Stomach (tissue), 9 donors: ENCODE results near the gene DPP6. TPM values are rescaled to one million over a fixed set of nuclear protein-coding genes. Genes with fewer than 3 reads are reported as not detected.

ENCODE experiments used
- DNase-seq, 2 donors: peaks; one replicate each; pipeline versions ENCODE4 v3.0.0 to v3.0.0-alpha.2; 2013 to 2019
- H3K27ac ChIP-seq, 5 donors: fragments of 200-600 bp in 4 of 5; sonication (generic) in 4 of 5; one replicate each; pipeline ENCODE4 v1.5.1; 2013 to 2019; ENCODE audit warnings: mild to moderate bottlenecking in 1 of 5, moderate library complexity in 1 of 5
- H3K27me3 ChIP-seq, 3 donors: fragments of 200-600 bp; sonication (generic); one replicate each; pipeline ENCODE4 v1.5.1; 2017 to 2019; ENCODE audit warnings: mixed run types in 1 of 3
- H3K36me3 ChIP-seq, 4 donors: fragments of 200-600 bp; sonication (generic); 1 replicate in 3 of 4; 2 replicates in 1 of 4; pipeline ENCODE4 v1.5.1; 2016 to 2019
- H3K4me1 ChIP-seq, 4 donors: fragments of 200-600 bp; sonication (generic); one replicate each; pipeline ENCODE4 v1.5.1; 2016 to 2019
- H3K4me3 ChIP-seq, 4 donors: fragments of 200-600 bp; sonication (generic) in 3 of 4; one replicate each; pipeline ENCODE4 v1.5.1; 2016 to 2019; ENCODE audit warnings: mild to moderate bottlenecking in 1 of 4
- H3K9me3 ChIP-seq, 4 donors: fragments of 200-600 bp; sonication (generic); one replicate each; pipeline ENCODE4 v1.5.1; 2016 to 2019
- EP300 ChIP-seq: sonication (generic); formaldehyde crosslinking; IDR thresholded peaks from one replicate; pipeline ENCODE4 v1.6.1; 2017; ENCODE audit warnings: antibody characterized with exemption
- POLR2A ChIP-seq, 4 donors: fragments of 450-650 bp; IDR thresholded peaks; one replicate each; pipeline ENCODE4 v1.6.1; 2016; ENCODE audit warnings: antibody characterized with exemption in 4 of 4, control low read depth in 2 of 4, mild to moderate bottlenecking in 1 of 4, moderate library complexity in 1 of 4
- POLR2AphosphoS5 ChIP-seq, 3 donors: sonication (generic); formaldehyde crosslinking; IDR thresholded peaks; one replicate each; pipeline ENCODE4 v1.6.1; 2016; ENCODE audit warnings: antibody characterized with exemption in 3 of 3
- WGBS, 5 donors: extraction: QIAGEN DNeasy Blood & Tissue Kit in 3 of 5; methylation state at CpG; one replicate each; pipeline versions ENCODE4 v1.1.5 to v1.1.7; 2013 to 2018; 5-methylcytosine and 5-hydroxymethylcytosine counted together
- intact Hi-C: fragments of 100-400 bp; cut with DNase I; formaldehyde crosslinking; loops from one replicate; pipeline ENCODE4 v1.15.1; 2023; ENCODE audit warnings: low total_unique reads
- polyA plus RNA-seq, 3 donors: library from polyadenylated mRNA; stranded (reverse); fragments of 200-250 nt; gene quantifications; one replicate each; pipeline ENCODE4 v1.2.3, GENCODE V29; 2013
- total RNA-seq, 5 donors: library from RNA; depleted of rRNA; stranded (reverse); fragments of >200 nt; gene quantifications; one replicate each; pipeline versions ENCODE4 v1.1.0 to v1.2.3, GENCODE V29; 2014 to 2016
- TF ChIP-seq, protein P1 (sequence below), 7 experiments: fragments of 450-650 bp in 4 of 7; fragments of 200-600 bp in 3 of 7; sonication (generic) in 3 of 7; IDR thresholded peaks; one replicate each; pipeline ENCODE4 v1.5.1; 2016 to 2019; ENCODE audit warnings: antibody characterized with exemption in 7 of 7, control low read depth in 2 of 7, mild to moderate bottlenecking in 1 of 7
- donor health status: healthy with polysubstance abuse.
- donor health status: Bipolar disorder and iron deficiency.
- donor health status: healthy.

DPP6 gene
- total and polyA plus RNA-seq, 8 donors = 0.15 to 29.8 (median 4.9) TPM

DNA sequence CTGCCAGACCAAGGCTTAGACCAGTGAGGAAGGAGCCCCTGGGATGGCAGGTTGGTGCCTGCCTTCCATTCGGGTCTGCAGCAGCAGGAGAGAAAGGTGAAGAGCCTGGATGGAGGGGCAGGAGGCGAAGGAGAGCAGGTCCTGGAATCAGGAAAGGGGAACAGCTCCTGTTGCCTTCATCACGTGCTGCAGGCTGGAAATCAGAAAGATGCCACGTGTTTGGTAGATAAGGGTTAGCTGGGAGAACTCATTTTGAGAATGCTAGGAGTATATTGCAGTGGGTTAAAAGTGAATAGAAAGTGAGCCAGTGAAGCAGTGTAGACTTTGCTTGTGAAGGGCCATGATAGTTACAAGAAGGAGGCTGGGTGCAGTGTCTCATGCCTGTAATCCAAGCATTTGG lies 579.0 kb downstream of the DPP6 start:
- TF ChIP-seq POLR2AphosphoS5 (IDR thresholded peaks at IDR 0.05) (no peak), EP300 (no peak), POLR2A (IDR thresholded peaks at IDR 0.05) (no peak)
- TF ChIP-seq, protein P1, sequence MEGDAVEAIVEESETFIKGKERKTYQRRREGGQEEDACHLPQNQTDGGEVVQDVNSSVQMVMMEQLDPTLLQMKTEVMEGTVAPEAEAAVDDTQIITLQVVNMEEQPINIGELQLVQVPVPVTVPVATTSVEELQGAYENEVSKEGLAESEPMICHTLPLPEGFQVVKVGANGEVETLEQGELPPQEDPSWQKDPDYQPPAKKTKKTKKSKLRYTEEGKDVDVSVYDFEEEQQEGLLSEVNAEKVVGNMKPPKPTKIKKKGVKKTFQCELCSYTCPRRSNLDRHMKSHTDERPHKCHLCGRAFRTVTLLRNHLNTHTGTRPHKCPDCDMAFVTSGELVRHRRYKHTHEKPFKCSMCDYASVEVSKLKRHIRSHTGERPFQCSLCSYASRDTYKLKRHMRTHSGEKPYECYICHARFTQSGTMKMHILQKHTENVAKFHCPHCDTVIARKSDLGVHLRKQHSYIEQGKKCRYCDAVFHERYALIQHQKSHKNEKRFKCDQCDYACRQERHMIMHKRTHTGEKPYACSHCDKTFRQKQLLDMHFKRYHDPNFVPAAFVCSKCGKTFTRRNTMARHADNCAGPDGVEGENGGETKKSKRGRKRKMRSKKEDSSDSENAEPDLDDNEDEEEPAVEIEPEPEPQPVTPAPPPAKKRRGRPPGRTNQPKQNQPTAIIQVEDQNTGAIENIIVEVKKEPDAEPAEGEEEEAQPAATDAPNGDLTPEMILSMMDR (IDR thresholded peaks at IDR 0.05) = no peak
- DNase-seq = no peak
- Histone ChIP-seq H3K27ac (no peak overlapping the region), H3K4me1 (no peaks in the 10 kb centered on the region), H3K27me3 (peaks cover 0 to 10% (median 0%) of the 10 kb centered on the region in 3 donors), H3K4me3 (no peak overlapping the region), H3K9me3 (peaks cover 0 to 15% (median 9%) of the 10 kb centered on the region in 4 donors), H3K36me3 (no peaks in the 10 kb centered on the region)
- WGBS, 5 donors = 53 to 60% (median 56%) methylated on average over 4 of the region's 4 CpGs
- intact Hi-C loops = no loop called here

DNA sequence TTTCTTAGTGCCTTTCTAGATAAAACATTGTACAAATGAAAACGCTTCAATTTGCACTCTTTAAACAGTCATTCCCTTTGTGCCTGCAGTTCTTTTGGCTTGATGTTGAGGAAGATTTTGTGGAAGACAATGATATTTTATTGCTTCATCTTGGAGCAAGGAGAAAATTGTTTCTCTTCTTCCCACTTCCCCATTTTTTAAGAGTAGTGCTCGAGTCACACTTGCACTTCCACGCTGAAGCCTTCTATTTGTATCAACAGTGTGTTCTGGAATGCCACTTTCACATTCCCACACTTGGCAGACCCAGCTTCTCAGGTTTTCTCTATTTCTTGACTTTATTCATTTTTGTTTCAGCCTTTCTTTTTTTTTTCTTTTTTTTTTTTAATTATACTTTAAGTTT lies 581.4 kb downstream of the DPP6 start:
- Histone ChIP-seq H3K9me3 (peaks cover 0 to 21% (median 13%) of the 10 kb centered on the region in 4 donors), H3K4me1 (no peaks in the 10 kb centered on the region), H3K4me3 (no peak overlapping the region), H3K36me3 (no peaks in the 10 kb centered on the region), H3K27ac (no peak overlapping the region), H3K27me3 (peaks cover 0 to 10% (median 0%) of the 10 kb centered on the region in 3 donors)
- intact Hi-C loops = no loop called here
- no peak for DNase-seq
- 57 to 86% (median 80%) methylated on average over 3 of the region's 3 CpGs for WGBS, 5 donors
- no peak for TF ChIP-seq POLR2A (IDR thresholded peaks at IDR 0.05)
- TF ChIP-seq, protein P1 (IDR thresholded peaks at IDR 0.05) = no peak
- no peak for TF ChIP-seq POLR2AphosphoS5 (IDR thresholded peaks at IDR 0.05)
- no peak for TF ChIP-seq EP300

- DNase-seq = no peak
- WGBS, 5 donors = 61 to 77% (median 67%) methylated on average over 8 to 9 of the region's 9 CpGs
- Histone ChIP-seq H3K4me1 (no peaks in the 10 kb centered on the region), H3K4me3 (no peak overlapping the region), H3K27me3 (no peaks in the 10 kb centered on the region), H3K9me3 (peaks cover 0 to 21% (median 13%) of the 10 kb centered on the region in 4 donors), H3K27ac (no peak overlapping the region), H3K36me3 (no peaks in the 10 kb centered on the region)
- TF ChIP-seq, protein P1 (IDR thresholded peaks at IDR 0.05) = no peak
- no peak for TF ChIP-seq POLR2A (IDR thresholded peaks at IDR 0.05)
- no peak for TF ChIP-seq EP300
- no peak for TF ChIP-seq POLR2AphosphoS5 (IDR thresholded peaks at IDR 0.05)
- intact Hi-C loops = no loop called here
Measured at GRCh38 chr7:154638286-154638685, 586.1 kb downstream of the DPP6 start.

DNA sequence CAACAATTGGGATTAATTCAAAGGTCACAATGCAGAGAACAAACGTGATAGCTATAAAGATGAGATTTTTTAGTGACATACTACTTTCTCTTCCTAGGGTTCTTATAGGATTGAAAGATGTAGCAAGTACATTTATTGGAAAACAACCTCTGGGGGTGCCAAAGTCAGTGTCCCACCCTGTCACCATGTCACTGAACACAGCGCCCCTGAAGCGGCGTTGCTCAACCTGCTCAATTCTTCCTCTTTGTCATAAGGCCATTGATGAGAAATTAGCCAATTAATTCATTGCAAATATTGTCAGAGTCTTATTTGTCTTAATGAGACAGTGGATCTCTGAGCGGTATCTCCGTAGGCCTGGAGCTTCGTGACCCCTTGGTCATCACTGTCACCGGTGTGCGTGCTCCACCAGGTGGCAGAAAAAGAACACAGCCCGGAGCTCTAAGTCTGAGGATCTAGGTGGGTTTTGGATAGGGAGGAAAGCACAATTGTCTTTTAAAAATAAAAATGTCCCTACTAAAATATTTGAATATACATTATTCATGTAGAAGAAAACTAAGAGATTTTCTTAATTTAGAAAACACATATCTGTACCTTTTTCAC lies 588.2 kb downstream of the DPP6 start:
- no peak for DNase-seq
- no peak overlapping the region for H3K4me3 ChIP-seq
- no peaks in the 10 kb centered on the region for H3K4me1 ChIP-seq
- peaks cover 0 to 17% (median 9%) of the 10 kb centered on the region in 4 donors for H3K9me3 ChIP-seq
- intact Hi-C loops = no loop called here
- 36 to 51% (median 49%) methylated on average over 10 of the region's 10 CpGs for WGBS, 5 donors
- H3K27ac ChIP-seq = no peak overlapping the region
- H3K36me3 ChIP-seq = no peaks in the 10 kb centered on the region
- TF ChIP-seq EP300 = no peak
- TF ChIP-seq, protein P1 (IDR thresholded peaks at IDR 0.05) = peak in 1 of 7 experiments; percentile 10
- H3K27me3 ChIP-seq = no peaks in the 10 kb centered on the region
